GM12878 (cell line): ENCODE measurements around the gene GAR1. TPM values are rescaled to one million over a fixed set of nuclear protein-coding genes. Genes with fewer than 3 reads are reported as not detected.
"Not testable (repeated sequence)": the region's sequence is repeated elsewhere in the genome, so short reads cannot be mapped to it uniquely, and the experiment has no call there.

ENCODE experiments used
- ATAC-seq: fragments of 200-7000 bp; cut with Tn5 transposase; 3 replicates; pipeline ENCODE4 v1.9.1; 2020; ENCODE audit warnings: mild to moderate bottlenecking, moderate library complexity
- BruUV-seq: library from RNA; stranded (reverse); fragments of 400-500 nt; replicated peaks from 2 replicates; lab custom pipeline; 2021; lab: Mats Ljungman, UMichigan
- CTCF ChIA-PET: fragments of 300-600 bp; sonication (Branson Sonifier 250); formaldehyde crosslinking; extraction: SDS; loops from one replicate; lab custom pipeline; 2021; ENCODE audit warnings: inconsistent platforms; lab: Yijun Ruan, JAX
- POLR2A ChIA-PET: fragments of 350-600 bp; formaldehyde crosslinking; extraction: SDS; loops from one replicate; lab custom pipeline; 2021; ENCODE audit warnings: inconsistent platforms; lab: Charles Lee
- RAD21 ChIA-PET: fragments of 300-600 bp; sonication (Branson Sonifier 250); formaldehyde crosslinking; loops from one replicate; lab custom pipeline; 2023; ENCODE audit warnings: antibody characterized with exemption; ENCODE audit not compliant: unreplicated experiment; lab: Charles Lee
- SMC1A ChIA-PET: fragments of 300-600 bp; sonication (Branson Sonifier 250); formaldehyde crosslinking; loops from one replicate; lab custom pipeline; 2023; ENCODE audit not compliant: unreplicated experiment, uncharacterized antibody; lab: Charles Lee
- DNase-seq: peaks from one replicate; pipeline ENCODE4 v3.0.0-alpha.2; 2011; ENCODE audit warnings: low read depth, low spot score
- FAIRE-seq: peaks from 3 replicates; lab custom pipeline; 2011; peaks lifted over from hg19 to GRCh38; lab: Jason Lieb, UNC
- H2AFZ ChIP-seq: 2 replicates; pipeline ENCODE4 v1.6.0; 2011; ENCODE audit warnings: low read depth, low read length, control low read depth; ENCODE audit not compliant: control insufficient read depth
- H3K27ac ChIP-seq: 2 replicates; pipeline ENCODE4 v1.5.1; 2011; ENCODE audit warnings: control low read depth; ENCODE audit not compliant: control insufficient read depth, insufficient read depth
- H3K27me3 ChIP-seq, 2 experiments: replicated peaks in 1 of 2; 2 replicates each; pipeline versions ENCODE4 v1.6.0 to v1.6.1; 2011; ENCODE audit warnings: low read length in 1 of 2; ENCODE audit not compliant: control insufficient read depth in 2 of 2, insufficient read depth in 2 of 2
- H3K36me3 ChIP-seq, 2 experiments: 2 replicates each; pipeline ENCODE4 v1.5.1; 2011; ENCODE audit warnings: low read length in 1 of 2; ENCODE audit not compliant: control insufficient read depth in 2 of 2, insufficient read depth in 2 of 2
- H3K4me1 ChIP-seq: 2 replicates; pipeline ENCODE4 v1.6.1; 2011; ENCODE audit warnings: mild to moderate bottlenecking, low read length, moderate library complexity, mixed read lengths; ENCODE audit not compliant: control insufficient read depth, insufficient read depth
- H3K4me2 ChIP-seq: 2 replicates; pipeline ENCODE4 v1.6.0; 2011; ENCODE audit warnings: control low read depth; ENCODE audit not compliant: control insufficient read depth, insufficient read depth
- H3K4me3 ChIP-seq: fragments of 200-600 bp; sonication (generic); 2 replicates; pipeline ENCODE4 v1.5.1; 2016
- H3K79me2 ChIP-seq: 2 replicates; pipeline ENCODE4 v1.6.0; 2011; ENCODE audit warnings: low read length; ENCODE audit not compliant: control insufficient read depth, insufficient read depth
- H3K9ac ChIP-seq: 2 replicates; pipeline ENCODE4 v1.8.0; 2011; ENCODE audit warnings: low read length, control low read depth, mixed read lengths; ENCODE audit not compliant: control insufficient read depth, insufficient read depth
- H3K9me3 ChIP-seq: replicated peaks from 3 replicates; pipeline ENCODE4 v1.5.1; 2011; ENCODE audit warnings: mild to moderate bottlenecking, low read length; ENCODE audit not compliant: control insufficient read depth, insufficient read depth
- H4K20me1 ChIP-seq: 2 replicates; pipeline ENCODE4 v1.6.0; 2011; ENCODE audit not compliant: control insufficient read depth, insufficient read depth
- MXI1 ChIP-seq: fragments of 150-350 bp; IDR thresholded peaks from 2 replicates; pipeline ENCODE4 v1.6.1; 2011; ENCODE audit warnings: low read depth, mild to moderate bottlenecking, inconsistent platforms, low read length, improper control_type of control experiment
- REST ChIP-seq: IDR thresholded peaks from 2 replicates; pipeline ENCODE4 v1.6.1; 2012; ENCODE audit warnings: mild to moderate bottlenecking, low read depth, low read length
- SPI1 ChIP-seq: IDR thresholded peaks from 2 replicates; pipeline ENCODE4 v1.6.1; 2011; ENCODE audit warnings: low read depth, mild to moderate bottlenecking, low read length, moderate library complexity, borderline replicate concordance; ENCODE audit not compliant: insufficient read depth
- WGBS: methylation state at CpG from one replicate; pipeline ENCODE4 v1.1.6; 2016; ENCODE audit warnings: low lambda C conversion rate; ENCODE audit not compliant: insufficient replicate concordance, insufficient coverage; ENCODE audit errors: missing lambda C conversion rate; 5-methylcytosine and 5-hydroxymethylcytosine counted together
- in situ Hi-C: fragments of 300-500 bp; cut with MboI; formaldehyde crosslinking; loops from 9 replicates; pipeline ENCODE4 v1.14.3; 2018; ENCODE audit warnings: mixed read lengths
- intact Hi-C: fragments of 100-400 bp; cut with micrococcal nuclease; formaldehyde crosslinking; loops from one replicate; pipeline ENCODE4 v1.14.2; 2022; ENCODE audit not compliant: unreplicated experiment
- polyA plus RNA-seq, 11 experiments: library from polyadenylated mRNA; depleted of rRNA in 4 of 11; unstranded in 6 of 11; stranded (reverse) in 5 of 11; fragments of >200 nt; fragmentation: Nextera tagmentation in 4 of 11; fragmentation: Illumina TruSeq in 1 of 11; extraction: Ambion mirVana in 4 of 11; extraction: Trizol in 1 of 11; gene quantifications; 1 replicate in 1 of 11; 2 replicates in 10 of 11; pipeline versions ENCODE4 v1.2.1 to v1.2.3, GENCODE V29; 2011 to 2016; ENCODE audit warnings: inconsistent platforms in 2 of 11, missing spikeins in 2 of 11, low read depth in 1 of 11
- total RNA-seq, 4 experiments: library from RNA; depleted of rRNA in 3 of 4; stranded (reverse); fragments of >200 nt in 3 of 4; fragmentation: Illumina TruSeq in 1 of 4; extraction: Trizol in 1 of 4; gene quantifications; 2 replicates each; pipeline versions ENCODE4 v1.2.1 to v1.2.3, GENCODE V29; 2013 to 2021

The GAR1 gene
- total and polyA plus RNA-seq, 10 of the 15 experiments (the other 5 are each of a cell fraction or from before 2014, with no cell fraction given): 11.7 to 76.3 (median 29.8) TPM

GRCh38 chr4:109850601-109851000 is 35.0 kb downstream of the GAR1 start (continued):
- TF ChIP-seq REST (no peak), SPI1 (no peak), MXI1 (no peak)
- TF ChIP-seq, all 136 proteins: peak for 0

- CTCF ChIA-PET, H3K4me3 ChIP-seq, H3K4me2 ChIP-seq, SMC1A ChIA-PET, intact Hi-C loops, H4K20me1 ChIP-seq, RAD21 ChIA-PET, in situ Hi-C loops, H3K9me3 ChIP-seq, H3K27me3 ChIP-seq, DNase-seq, H2AFZ ChIP-seq, ATAC-seq, H3K79me2 ChIP-seq, H3K9ac ChIP-seq, H3K27ac ChIP-seq, H3K36me3 ChIP-seq, H3K4me1 ChIP-seq, BruUV-seq, FAIRE-seq, POLR2A ChIA-PET: not testable (repeated sequence)
- WGBS: 24% methylated on average over 4 of the region's 4 CpGs
Measured at GRCh38 chr4:109859426-109860300, 44.1 kb downstream of the GAR1 start.
